H1 (cell line): ENCODE data around the gene TSC22D3. TPM values are rescaled to one million over a fixed set of nuclear protein-coding genes. Genes with fewer than 3 reads are reported as not detected.

Source experiments
- CTCF ChIA-PET: fragments of 300-600 bp; sonication (Branson Sonifier 250); formaldehyde crosslinking; loops from one replicate; lab custom pipeline; 2021; ENCODE audit not compliant: partially characterized antibody; lab: Charles Lee
- POLR2A ChIA-PET: fragments of 300-600 bp; sonication (Branson Sonifier 250); formaldehyde crosslinking; loops from one replicate; lab custom pipeline; 2021; ENCODE audit warnings: inconsistent platforms; ENCODE audit not compliant: partially characterized antibody; lab: Charles Lee
- DNase-seq, 2 experiments: peaks; one replicate each; pipeline versions ENCODE4 v3.0.0 to v3.0.0-alpha.2; 2010 to 2022; ENCODE audit warnings: low spot score in 2 of 2, low read depth in 1 of 2, mixed read lengths in 1 of 2
- FAIRE-seq: peaks from 2 replicates; lab custom pipeline; 2011; peaks lifted over from hg19 to GRCh38; lab: Jason Lieb, UNC
- H2AFZ ChIP-seq: 2 replicates; pipeline ENCODE4 v1.8.1; 2012; ENCODE audit warnings: low read length, inconsistent platforms
- H2AK5ac ChIP-seq: 2 replicates; pipeline ENCODE4 v1.6.1; 2013; ENCODE audit warnings: low read depth, low read length
- H2BK120ac ChIP-seq: replicated peaks from 2 replicates; pipeline ENCODE3; 2013; ENCODE audit warnings: low read depth, low read length, inconsistent platforms
- H2BK12ac ChIP-seq: 2 replicates; pipeline ENCODE4 v1.6.1; 2013; ENCODE audit warnings: low read depth, low read length
- H2BK15ac ChIP-seq: 2 replicates; pipeline ENCODE4 v1.6.1; 2013; ENCODE audit warnings: low read length
- H2BK20ac ChIP-seq: 2 replicates; pipeline ENCODE4 v1.6.1; 2013; ENCODE audit warnings: low read length
- H2BK5ac ChIP-seq: 2 replicates; pipeline ENCODE4 v1.6.1; 2013; ENCODE audit warnings: low read depth, low read length
- H3K14ac ChIP-seq: 2 replicates; pipeline ENCODE4 v1.6.1; 2013; ENCODE audit warnings: inconsistent platforms; ENCODE audit not compliant: insufficient read length
- H3K18ac ChIP-seq: 2 replicates; pipeline ENCODE4 v1.6.1; 2013; ENCODE audit warnings: low read length; ENCODE audit errors: extremely low read depth
- H3K23ac ChIP-seq: 2 replicates; pipeline ENCODE4 v1.6.1; 2013; ENCODE audit warnings: inconsistent platforms; ENCODE audit not compliant: insufficient read length
- H3K23me2 ChIP-seq: 2 replicates; pipeline ENCODE4 v1.6.1; 2013; ENCODE audit warnings: low read depth, low read length
- H3K27ac ChIP-seq: 2 replicates; pipeline ENCODE4 v1.6.1; 2011; ENCODE audit warnings: low read depth, low read length, inconsistent platforms
- H3K27me3 ChIP-seq, 4 experiments: replicated peaks in 1 of 4; 1 replicate in 1 of 4; 2 replicates in 3 of 4; pipeline versions ENCODE4 v1.6.1 to v1.8.1; 2011 to 2013; ENCODE audit warnings: low read length in 3 of 4, mild to moderate bottlenecking in 3 of 4, inconsistent platforms in 2 of 4, mixed read lengths in 2 of 4, moderate library complexity in 1 of 4; ENCODE audit not compliant: control insufficient read depth in 3 of 4, insufficient read depth in 3 of 4; ENCODE audit errors: extremely low read depth in 1 of 4
- H3K36me3 ChIP-seq, 4 experiments: 2 replicates each; pipeline versions ENCODE4 v1.6.1 to v1.8.1; 2011 to 2013; ENCODE audit warnings: mild to moderate bottlenecking in 4 of 4, low read length in 3 of 4, moderate library complexity in 2 of 4, control low read depth in 1 of 4, inconsistent platforms in 1 of 4; ENCODE audit not compliant: insufficient read depth in 4 of 4, control insufficient read depth in 2 of 4
- H3K4ac ChIP-seq: replicated peaks from 2 replicates; pipeline ENCODE3; 2013; ENCODE audit warnings: low read length, low read depth, mixed read lengths, inconsistent platforms; ENCODE audit not compliant: insufficient read length
- H3K4me1 ChIP-seq, 4 experiments: replicated peaks in 1 of 4; 1 replicate in 1 of 4; 2 replicates in 3 of 4; pipeline versions ENCODE4 v1.6.1 to v1.8.1; 2011 to 2013; ENCODE audit warnings: low read length in 3 of 4, inconsistent platforms in 2 of 4, mixed read lengths in 1 of 4; ENCODE audit not compliant: insufficient read depth in 4 of 4, control insufficient read depth in 3 of 4
- H3K4me2 ChIP-seq, 2 experiments: 2 replicates each; pipeline versions ENCODE4 v1.6.1 to v1.8.1; 2011 to 2013; ENCODE audit warnings: low read depth in 2 of 2, low read length in 2 of 2, control low read depth in 1 of 2, inconsistent platforms in 1 of 2, mild to moderate bottlenecking in 1 of 2; ENCODE audit not compliant: insufficient read depth in 1 of 2
- H3K4me3 ChIP-seq, 4 experiments: fragments of 200-600, 300-600 bp in 1 of 4; sonication (generic), shearing (Covaris generic), sonication (Bioruptor Twin) in 1 of 4; 2 replicates each; pipeline versions ENCODE4 v1.5.1 to v1.8.1; 2011 to 2016; ENCODE audit warnings: low read length in 4 of 4, low read depth in 3 of 4, control low read depth in 2 of 4, inconsistent platforms in 2 of 4, mild to moderate bottlenecking in 2 of 4, mixed read lengths in 1 of 4, moderate library complexity in 1 of 4; ENCODE audit not compliant: insufficient read depth in 2 of 4; ENCODE audit errors: extremely low read depth in 1 of 4
- H3K56ac ChIP-seq: replicated peaks from 2 replicates; pipeline ENCODE3; 2013; ENCODE audit warnings: low read depth, mild to moderate bottlenecking, mixed read lengths, low read length, inconsistent platforms; ENCODE audit not compliant: insufficient read length
- H3K79me1 ChIP-seq: 2 replicates; pipeline ENCODE4 v1.6.1; 2013; ENCODE audit warnings: low read depth, low read length, control low read depth
- H3K79me2 ChIP-seq, 2 experiments: 2 replicates each; pipeline versions ENCODE4 v1.6.1 to v1.8.1; 2012 to 2013; ENCODE audit warnings: low read length in 2 of 2, mild to moderate bottlenecking in 2 of 2, inconsistent platforms in 1 of 2; ENCODE audit not compliant: insufficient read depth in 2 of 2, control insufficient read depth in 1 of 2
- H3K9ac ChIP-seq, 4 experiments: replicated peaks in 1 of 4; 1 replicate in 1 of 4; 2 replicates in 3 of 4; pipeline versions ENCODE4 v1.6.1 to v1.8.1; 2011 to 2013; ENCODE audit warnings: low read depth in 3 of 4, low read length in 3 of 4, control low read depth in 2 of 4, mild to moderate bottlenecking in 2 of 4, moderate library complexity in 2 of 4, inconsistent platforms in 1 of 4; ENCODE audit errors: extremely low read depth in 1 of 4
- H3K9me3 ChIP-seq, 2 experiments: 2 replicates each; pipeline versions ENCODE4 v1.6.1 to v1.8.1; 2012 to 2013; ENCODE audit warnings: mild to moderate bottlenecking in 2 of 2, moderate library complexity in 2 of 2, control low read depth in 1 of 2, inconsistent platforms in 1 of 2, low read depth in 1 of 2, low read length in 1 of 2, mixed read lengths in 1 of 2; ENCODE audit not compliant: insufficient read depth in 2 of 2
- H4K20me1 ChIP-seq, 2 experiments: replicated peaks in 1 of 2; 2 replicates each; pipeline versions ENCODE3 to v1.8.1; 2011 to 2013; ENCODE audit warnings: inconsistent platforms in 2 of 2, low read length in 2 of 2, mild to moderate bottlenecking in 1 of 2; ENCODE audit not compliant: insufficient read depth in 2 of 2, control insufficient read depth in 1 of 2
- H4K5ac ChIP-seq: 2 replicates; pipeline ENCODE4 v1.6.1; 2013; ENCODE audit warnings: low read length, low read depth, mixed read lengths, inconsistent platforms; ENCODE audit not compliant: insufficient read length
- H4K8ac ChIP-seq: 2 replicates; pipeline ENCODE4 v1.8.0; 2013; ENCODE audit warnings: mild to moderate bottlenecking, moderate library complexity, low read length, inconsistent platforms; ENCODE audit not compliant: insufficient read depth; ENCODE audit errors: extremely low read depth
- H4K91ac ChIP-seq: replicated peaks from 2 replicates; pipeline ENCODE3; 2013; ENCODE audit warnings: low read length, mixed read lengths, inconsistent platforms; ENCODE audit not compliant: insufficient read length
- BACH1 ChIP-seq: IDR thresholded peaks from 2 replicates; pipeline ENCODE4 v1.6.1; 2012; ENCODE audit warnings: low read length, improper control_type of control experiment
- JUN ChIP-seq: IDR thresholded peaks from 2 replicates; pipeline ENCODE4 v1.6.1; 2011; ENCODE audit warnings: low read depth, mild to moderate bottlenecking, improper control_type of control experiment, low read length
- NANOG ChIP-seq: IDR thresholded peaks from 2 replicates; pipeline ENCODE4 v1.6.1; 2011; ENCODE audit warnings: low read length, low read depth, mild to moderate bottlenecking, inconsistent platforms; ENCODE audit not compliant: insufficient read depth, poor library complexity, severe bottlenecking
- TAF1 ChIP-seq: IDR thresholded peaks from 2 replicates; pipeline ENCODE4 v1.6.1; 2011; ENCODE audit warnings: mild to moderate bottlenecking, low read depth, low read length
- WGBS, 2 experiments: shearing (Covaris generic) in 1 of 2; methylation state at CpG; one replicate each; pipeline versions ENCODE4 v1.1.6 to v1.1.7; 2013 to 2015; ENCODE audit warnings: low lambda C conversion rate in 2 of 2, mixed read lengths in 2 of 2, inconsistent platforms in 1 of 2, low coverage in 1 of 2, missing lambda C conversion rate in 1 of 2; ENCODE audit not compliant: insufficient replicate concordance in 2 of 2, insufficient coverage in 1 of 2, insufficient read length in 1 of 2; ENCODE audit errors: extremely low coverage in 1 of 2, missing lambda C conversion rate in 1 of 2; 5-methylcytosine and 5-hydroxymethylcytosine counted together
- polyA plus RNA-seq, 7 experiments: library from polyadenylated mRNA; depleted of rRNA in 3 of 7; stranded (reverse) in 5 of 7; unstranded in 2 of 7; fragments of >200 nt in 5 of 7; fragments of 200-250 nt in 2 of 7; gene quantifications; 1 replicate in 5 of 7; 2 replicates in 1 of 7; 4 replicates in 1 of 7; pipeline versions ENCODE4 v1.2.1 to v1.2.3, GENCODE V29; 2011 to 2013; ENCODE audit warnings: missing spikeins in 2 of 7, mixed read lengths in 2 of 7
- total RNA-seq: library from RNA; stranded (reverse); fragmentation: NEBNext Ultra II Directional; extraction: Animal tissue kit (Norgen Biotek cat#: 25700); gene quantifications from 2 replicates; pipeline ENCODE4 v1.2.1, GENCODE V29; 2021
- TF ChIP-seq, protein P1 (sequence below): IDR thresholded peaks from 2 replicates; pipeline ENCODE4 v1.6.1; 2012; ENCODE audit warnings: inconsistent platforms

Gene TSC22D3
- total and polyA plus RNA-seq, 2 of the 8 experiments (the other 6 are each of a cell fraction or from before 2014, with no cell fraction given): 7.6 to 12.9 TPM

- Histone ChIP-seq H3K79me2 (no peaks in the 10 kb centered on the region), H3K4ac (no peak overlapping the region), H3K27ac (no peak overlapping the region)
- TF ChIP-seq BACH1: no peak
- no peak for TF ChIP-seq NANOG
- no peak for TF ChIP-seq JUN
- TF ChIP-seq, protein P1, sequence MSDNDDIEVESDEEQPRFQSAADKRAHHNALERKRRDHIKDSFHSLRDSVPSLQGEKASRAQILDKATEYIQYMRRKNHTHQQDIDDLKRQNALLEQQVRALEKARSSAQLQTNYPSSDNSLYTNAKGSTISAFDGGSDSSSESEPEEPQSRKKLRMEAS: no peak
- TF ChIP-seq TAF1: no peak
Measured at GRCh38 chrX:107734646-107735045, 40.9 kb downstream of the TSC22D3 start.

More at GRCh38 chrX:107734646-107735045, 40.9 kb downstream of the TSC22D3 start:
- no peak overlapping the region for H3K18ac ChIP-seq
- H4K91ac ChIP-seq: no peak overlapping the region
- ChIA-PET CTCF (interaction anchor here (1.2 to 1.3 kb wide), 2 partner anchors 16 to 76 kb away, joined by 3 read pairs; no protein-coding TSS in a partner anchor), POLR2A (no interaction called here)
- H4K8ac ChIP-seq: no peak overlapping the region
- H3K23ac ChIP-seq: no peak overlapping the region
- H3K9me3 ChIP-seq: no peaks in the 10 kb centered on the region
- no peaks in the 10 kb centered on the region for H3K36me3 ChIP-seq
- H3K23me2 ChIP-seq: no peaks in the 10 kb centered on the region
- H3K79me1 ChIP-seq: no peaks in the 10 kb centered on the region
- H3K4me2 ChIP-seq: no peak overlapping the region
- FAIRE-seq: no peak
- DNase-seq: no peak
- no peaks in the 10 kb centered on the region for H3K27me3 ChIP-seq
- no peak overlapping the region for H3K4me3 ChIP-seq
- no peaks in the 10 kb centered on the region for H4K20me1 ChIP-seq
- H4K5ac ChIP-seq: no peak overlapping the region
- 83% methylated on average over 3 of the region's 3 CpGs; no CpG with 5 or more reads in 1 of the 2 experiments for WGBS, 2 experiments
- no peak overlapping the region for H3K9ac ChIP-seq
- H2BK20ac ChIP-seq: no peak overlapping the region
- H2AFZ ChIP-seq: no peak overlapping the region
- H3K14ac ChIP-seq: no peak overlapping the region
- no peak overlapping the region for H3K56ac ChIP-seq
- no peak overlapping the region for H2AK5ac ChIP-seq
- H2BK15ac ChIP-seq: no peak overlapping the region
- H2BK12ac ChIP-seq: no peak overlapping the region; the same call in 1 of the 2 replicates
- no peak overlapping the region for H2BK120ac ChIP-seq
- peaks cover 0 to 14% (median 9%) of the 10 kb centered on the region in 4 experiments; a peak in 6 of 7 replicates for H3K4me1 ChIP-seq
- H2BK5ac ChIP-seq: no peak overlapping the region
